Measurements from ENCODE around the gene SERPINB10. TPM values are rescaled to one million over a fixed set of nuclear protein-coding genes. Genes with fewer than 3 reads are reported as not detected.

Gene SERPINB10
- total RNA-seq, 1 experiment from 2014 or later = not detected

GRCh38 chr18:63887424-63887823 lies 20.3 kb upstream of the SERPINB10 start, which contains the start of gene SERPINB2:
Gene SERPINB2, plus strand, starts transcription at chr18:63887705. Its CDS starts 3,740 bp downstream, at chr18:63891445.
- Mint-ChIP-seq H3K27me3 (ENCODE audit: low read depth) (no peaks in the 10 kb centered on the region), H3K36me3 (no peaks in the 10 kb centered on the region), H3K27ac (no peak within 1 kb of the TSS), H3K9me3 (no peaks in the 10 kb centered on the region), H3K4me1 (no peaks in the 10 kb centered on the region), H3K4me3 (no peak within 1 kb of the TSS)
- ATAC-seq (no peak), DNase-seq (ENCODE audit: low spot score) (no peak)
- ChIA-PET CTCF (no interaction called here), POLR2A (no interaction called here)
- TF ChIP-seq ESRRA (CRISPR knock-in tag; IDR thresholded peaks at IDR 0.05; ENCODE audit: borderline replicate concordance) (no peak), FOXP1 (CRISPR knock-in tag; IDR thresholded peaks at IDR 0.05; ENCODE audit: borderline replicate concordance) (no peak), ZNF671 (CRISPR knock-in tag; IDR thresholded peaks at IDR 0.05) (no peak), ZNF263 (CRISPR knock-in tag; IDR thresholded peaks at IDR 0.05; ENCODE audit: low read depth) (no peak), IRF1 (CRISPR knock-in tag; IDR thresholded peaks at IDR 0.05) (no peak), MAX (CRISPR knock-in tag; IDR thresholded peaks at IDR 0.05) (no peak), NR3C1 (CRISPR knock-in tag; conservative IDR thresholded peaks at IDR 0.05; ENCODE audit: low read depth) (no peak), HMGXB4 (CRISPR knock-in tag; IDR thresholded peaks at IDR 0.05) (no peak), RELA (CRISPR knock-in tag; IDR thresholded peaks at IDR 0.05; ENCODE audit: borderline replicate concordance) (no peak), KAT7 (CRISPR knock-in tag; IDR thresholded peaks at IDR 0.05; ENCODE audit: borderline replicate concordance) (no peak), OVOL2 (CRISPR knock-in tag; IDR thresholded peaks at IDR 0.05; ENCODE audit: borderline replicate concordance) (no peak), GTF2I (CRISPR knock-in tag; conservative IDR thresholded peaks at IDR 0.05) (no peak)
- TF ChIP-seq, protein P1, sequence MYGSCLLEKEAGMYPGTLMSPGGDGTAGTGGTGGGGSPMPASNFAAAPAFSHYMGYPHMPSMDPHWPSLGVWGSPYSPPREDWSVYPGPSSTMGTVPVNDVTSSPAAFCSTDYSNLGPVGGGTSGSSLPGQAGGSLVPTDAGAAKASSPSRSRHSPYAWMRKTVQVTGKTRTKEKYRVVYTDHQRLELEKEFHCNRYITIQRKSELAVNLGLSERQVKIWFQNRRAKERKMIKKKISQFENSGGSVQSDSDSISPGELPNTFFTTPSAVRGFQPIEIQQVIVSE (CRISPR knock-in tag; IDR thresholded peaks at IDR 0.05; ENCODE audit: borderline replicate concordance) = no peak
- TF ChIP-seq, protein P2, sequence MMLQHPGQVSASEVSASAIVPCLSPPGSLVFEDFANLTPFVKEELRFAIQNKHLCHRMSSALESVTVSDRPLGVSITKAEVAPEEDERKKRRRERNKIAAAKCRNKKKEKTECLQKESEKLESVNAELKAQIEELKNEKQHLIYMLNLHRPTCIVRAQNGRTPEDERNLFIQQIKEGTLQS (CRISPR knock-in tag; conservative IDR thresholded peaks at IDR 0.05) = no peak
- TF ChIP-seq, protein P3, sequence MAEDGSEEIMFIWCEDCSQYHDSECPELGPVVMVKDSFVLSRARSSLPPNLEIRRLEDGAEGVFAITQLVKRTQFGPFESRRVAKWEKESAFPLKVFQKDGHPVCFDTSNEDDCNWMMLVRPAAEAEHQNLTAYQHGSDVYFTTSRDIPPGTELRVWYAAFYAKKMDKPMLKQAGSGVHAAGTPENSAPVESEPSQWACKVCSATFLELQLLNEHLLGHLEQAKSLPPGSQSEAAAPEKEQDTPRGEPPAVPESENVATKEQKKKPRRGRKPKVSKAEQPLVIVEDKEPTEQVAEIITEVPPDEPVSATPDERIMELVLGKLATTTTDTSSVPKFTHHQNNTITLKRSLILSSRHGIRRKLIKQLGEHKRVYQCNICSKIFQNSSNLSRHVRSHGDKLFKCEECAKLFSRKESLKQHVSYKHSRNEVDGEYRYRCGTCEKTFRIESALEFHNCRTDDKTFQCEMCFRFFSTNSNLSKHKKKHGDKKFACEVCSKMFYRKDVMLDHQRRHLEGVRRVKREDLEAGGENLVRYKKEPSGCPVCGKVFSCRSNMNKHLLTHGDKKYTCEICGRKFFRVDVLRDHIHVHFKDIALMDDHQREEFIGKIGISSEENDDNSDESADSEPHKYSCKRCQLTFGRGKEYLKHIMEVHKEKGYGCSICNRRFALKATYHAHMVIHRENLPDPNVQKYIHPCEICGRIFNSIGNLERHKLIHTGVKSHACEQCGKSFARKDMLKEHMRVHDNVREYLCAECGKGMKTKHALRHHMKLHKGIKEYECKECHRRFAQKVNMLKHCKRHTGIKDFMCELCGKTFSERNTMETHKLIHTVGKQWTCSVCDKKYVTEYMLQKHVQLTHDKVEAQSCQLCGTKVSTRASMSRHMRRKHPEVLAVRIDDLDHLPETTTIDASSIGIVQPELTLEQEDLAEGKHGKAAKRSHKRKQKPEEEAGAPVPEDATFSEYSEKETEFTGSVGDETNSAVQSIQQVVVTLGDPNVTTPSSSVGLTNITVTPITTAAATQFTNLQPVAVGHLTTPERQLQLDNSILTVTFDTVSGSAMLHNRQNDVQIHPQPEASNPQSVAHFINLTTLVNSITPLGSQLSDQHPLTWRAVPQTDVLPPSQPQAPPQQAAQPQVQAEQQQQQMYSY (CRISPR knock-in tag; IDR thresholded peaks at IDR 0.05) = no peak

GRCh38 chr18:63888470-63889190 lies 19.1 kb upstream of the SERPINB10 start:
- POLR2A ChIA-PET = no interaction called here
- H3K27ac Mint-ChIP-seq = no peak overlapping the region
- no peak overlapping the region for H3K4me3 Mint-ChIP-seq
- ATAC-seq (no peak), DNase-seq (ENCODE audit: low spot score) (no peak)
- H3K4me1 Mint-ChIP-seq = no peaks in the 10 kb centered on the region
- CTCF ChIA-PET = no interaction called here
- H3K9me3 Mint-ChIP-seq = no peaks in the 10 kb centered on the region
- H3K36me3 Mint-ChIP-seq = no peaks in the 10 kb centered on the region
- no peaks in the 10 kb centered on the region for H3K27me3 Mint-ChIP-seq (ENCODE audit: low read depth)
- TF ChIP-seq SP1 (CRISPR knock-in tag; conservative IDR thresholded peaks at IDR 0.05) (no peak), KAT7 (CRISPR knock-in tag; IDR thresholded peaks at IDR 0.05; ENCODE audit: borderline replicate concordance) (no peak), ELF4 (CRISPR knock-in tag; IDR thresholded peaks at IDR 0.05; ENCODE audit: low read depth) (no peak), ZNF219 (CRISPR knock-in tag; IDR thresholded peaks at IDR 0.05; ENCODE audit: borderline replicate concordance) (no peak), MXD4 (CRISPR knock-in tag; IDR thresholded peaks at IDR 0.05; ENCODE audit: borderline replicate concordance) (no peak), NR1H2 (CRISPR knock-in tag; IDR thresholded peaks at IDR 0.05) (no peak), ZNF121 (CRISPR knock-in tag; IDR thresholded peaks at IDR 0.05) (no peak), ETV6 (CRISPR knock-in tag; IDR thresholded peaks at IDR 0.05) (no peak)
- TF ChIP-seq, protein P4, sequence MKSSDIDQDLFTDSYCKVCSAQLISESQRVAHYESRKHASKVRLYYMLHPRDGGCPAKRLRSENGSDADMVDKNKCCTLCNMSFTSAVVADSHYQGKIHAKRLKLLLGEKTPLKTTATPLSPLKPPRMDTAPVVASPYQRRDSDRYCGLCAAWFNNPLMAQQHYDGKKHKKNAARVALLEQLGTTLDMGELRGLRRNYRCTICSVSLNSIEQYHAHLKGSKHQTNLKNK (CRISPR knock-in tag; IDR thresholded peaks at IDR 0.05) = no peak
- TF ChIP-seq, protein P3 (CRISPR knock-in tag; IDR thresholded peaks at IDR 0.05) = no peak
